GM12891 (cell line): Measurements from ENCODE around the gene GRIN2C.

Source experiments
- POLR2A ChIP-seq: IDR thresholded peaks from 2 replicates; pipeline ENCODE4 v1.6.1; 2011; ENCODE audit warnings: low read depth, low read length, control low read depth
- POLR2AphosphoS5 ChIP-seq: IDR thresholded peaks from 2 replicates; pipeline ENCODE4 v1.6.1; 2011; ENCODE audit warnings: low read depth, low read length, control low read depth
- TAF1 ChIP-seq: IDR thresholded peaks from 2 replicates; pipeline ENCODE4 v1.6.1; 2011; ENCODE audit warnings: low read depth, low read length, control low read depth

GRCh38 chr17:74893936-74894671 is 34.4 kb upstream of the GRIN2C start:
- TF ChIP-seq POLR2A (no peak), TAF1 (no peak), POLR2AphosphoS5 (no peak)
